Measurements from ENCODE around the gene SLC4A4. TPM values are rescaled to one million over a fixed set of nuclear protein-coding genes. Genes with fewer than 3 reads are reported as not detected.

Gene SLC4A4
- total RNA-seq: 13.3 and 13.9 TPM in 2 replicates
- polyA plus RNA-seq (2012): 6.5 TPM

DNA sequence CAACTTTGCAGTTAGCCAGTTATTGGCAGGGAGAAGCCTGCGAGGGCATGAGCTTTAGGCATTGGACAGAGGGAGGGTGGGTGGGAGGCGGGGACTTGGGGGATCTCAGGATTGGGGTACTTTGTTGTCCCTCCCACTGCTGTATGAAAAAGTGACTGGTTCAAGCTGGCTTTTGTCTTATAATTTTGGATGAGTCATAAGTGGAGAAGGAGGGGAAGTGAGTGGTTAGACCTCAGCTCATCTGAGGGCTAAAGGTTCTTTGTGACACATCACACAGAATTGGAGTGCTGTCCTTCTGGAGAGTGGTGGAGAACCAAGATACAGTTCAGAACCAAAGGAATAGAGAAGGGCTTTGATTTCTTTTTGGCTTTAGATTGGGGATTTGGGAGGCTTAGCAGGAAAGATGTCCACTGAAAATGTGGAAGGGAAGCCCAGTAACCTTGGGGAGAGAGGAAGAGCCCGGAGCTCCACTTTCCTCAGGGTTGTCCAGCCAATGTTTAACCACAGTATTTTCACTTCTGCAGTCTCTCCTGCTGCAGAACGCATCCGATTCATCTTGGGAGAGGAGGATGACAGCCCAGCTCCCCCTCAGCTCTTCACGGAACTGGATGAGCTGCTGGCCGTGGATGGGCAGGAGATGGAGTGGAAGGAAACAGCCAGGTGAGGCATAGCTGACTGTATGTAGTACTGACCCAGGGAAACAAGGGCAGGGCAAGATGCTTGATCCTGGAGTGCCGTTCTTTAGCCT lies at the start of gene SLC4A4:
Gene SLC4A4 (plus strand): TSS at position 175 of the 748 bp plus-strand sequence.
- peak; percentile 56 for DNase-seq (ENCODE audit: low read depth)

DNA sequence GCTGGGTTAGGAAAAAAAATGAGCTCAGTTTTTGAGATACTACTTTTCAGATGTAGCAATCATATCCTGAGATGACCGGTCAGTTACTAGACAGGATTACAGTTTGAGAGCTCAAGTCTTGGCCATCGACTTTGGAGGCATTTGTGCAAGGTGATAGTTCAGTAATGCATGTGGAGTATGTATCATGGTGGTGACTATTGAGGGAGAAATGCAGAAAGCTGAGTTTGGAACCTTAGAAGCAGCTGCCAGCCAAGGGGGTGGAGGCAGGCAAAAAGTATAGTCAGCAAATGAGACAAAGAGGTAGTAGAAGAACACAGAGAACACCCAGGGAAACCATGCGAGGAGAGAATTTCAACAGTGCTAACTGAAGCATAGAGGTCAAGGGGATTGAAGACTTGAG lies 48.7 kb upstream of the SLC4A4 start:
- DNase-seq (ENCODE audit: low read depth): peak; percentile 75

DNA sequence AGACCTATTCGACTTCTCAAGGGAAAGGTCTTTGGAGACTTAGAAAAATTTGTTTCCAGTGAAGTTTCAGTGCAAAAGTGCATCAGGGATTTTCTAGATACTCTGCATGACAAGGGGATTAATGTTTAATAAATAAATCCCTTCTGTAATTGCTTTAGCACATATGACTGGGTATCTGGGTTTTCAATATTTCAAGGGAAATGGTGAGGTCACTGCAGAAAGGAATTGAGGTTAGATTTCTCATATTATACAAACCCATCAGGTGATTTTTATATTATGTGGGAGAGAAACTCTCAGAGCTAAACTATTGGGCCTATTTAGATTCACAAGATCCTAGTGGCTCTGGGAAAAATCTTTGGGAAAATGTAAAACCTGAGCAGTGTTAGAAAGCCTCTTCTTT lies 48.3 kb upstream of the SLC4A4 start:
- DNase-seq (ENCODE audit: low read depth): no peak

DNA sequence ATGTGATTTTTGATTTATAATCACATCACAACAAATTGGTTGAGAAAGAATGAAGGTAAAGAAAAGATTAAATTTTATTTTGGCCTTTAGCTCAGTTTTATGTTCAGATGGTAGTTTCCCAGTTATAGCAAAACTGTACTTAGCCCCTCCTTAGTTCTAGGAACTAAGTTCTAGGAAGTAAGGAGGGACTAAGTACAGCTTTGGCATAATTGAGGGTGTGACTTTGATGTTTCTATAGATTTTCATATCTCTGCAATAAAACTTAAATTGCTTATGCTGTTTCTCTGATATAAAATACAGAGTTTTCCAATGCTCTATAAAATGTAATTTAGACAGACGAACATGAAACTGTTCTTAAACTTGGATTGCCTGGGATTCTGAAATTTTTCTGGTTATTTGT lies 46.6 kb upstream of the SLC4A4 start:
- no peak for DNase-seq (ENCODE audit: low read depth)

DNA sequence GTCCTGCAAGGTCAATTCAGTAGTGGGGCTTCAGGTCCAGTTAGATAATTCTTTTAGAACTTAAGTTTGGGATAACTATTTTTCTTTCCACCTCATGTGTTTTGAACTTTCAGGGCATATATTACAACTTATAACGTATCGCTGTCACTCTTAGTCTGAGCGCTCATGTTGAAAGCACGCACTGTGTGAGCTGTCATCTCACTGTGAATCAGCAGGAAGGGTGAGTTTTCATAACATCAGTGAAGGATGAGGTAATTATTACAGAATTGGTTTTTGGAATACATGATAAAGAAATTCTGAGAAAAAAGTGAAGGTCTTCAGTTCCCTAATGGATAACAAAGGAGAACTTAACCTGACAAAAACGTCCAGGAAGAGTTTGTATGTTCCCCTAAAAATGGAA lies 45.1 kb upstream of the SLC4A4 start:
- DNase-seq (ENCODE audit: low read depth): peak; percentile 42

DNA sequence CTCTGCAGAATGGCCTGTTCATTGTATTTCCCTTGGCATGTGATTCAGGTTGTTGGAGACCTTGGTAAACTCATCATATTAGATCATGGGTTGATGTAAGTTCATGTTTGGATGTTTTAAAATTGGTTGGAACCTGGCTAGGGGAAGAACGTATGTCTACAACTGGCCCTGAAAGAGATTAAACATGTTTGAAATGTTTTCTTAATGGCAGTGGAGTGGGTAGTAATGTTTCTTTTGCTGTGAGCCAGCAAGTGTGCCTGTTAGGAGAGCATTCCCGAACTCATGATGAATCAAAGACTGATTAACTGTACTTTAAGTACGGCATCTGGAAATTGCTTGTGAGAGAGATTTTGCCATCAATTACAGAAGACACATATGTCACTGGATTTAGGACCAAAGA lies 44.5 kb upstream of the SLC4A4 start:
- no peak for DNase-seq (ENCODE audit: low read depth)

DNA sequence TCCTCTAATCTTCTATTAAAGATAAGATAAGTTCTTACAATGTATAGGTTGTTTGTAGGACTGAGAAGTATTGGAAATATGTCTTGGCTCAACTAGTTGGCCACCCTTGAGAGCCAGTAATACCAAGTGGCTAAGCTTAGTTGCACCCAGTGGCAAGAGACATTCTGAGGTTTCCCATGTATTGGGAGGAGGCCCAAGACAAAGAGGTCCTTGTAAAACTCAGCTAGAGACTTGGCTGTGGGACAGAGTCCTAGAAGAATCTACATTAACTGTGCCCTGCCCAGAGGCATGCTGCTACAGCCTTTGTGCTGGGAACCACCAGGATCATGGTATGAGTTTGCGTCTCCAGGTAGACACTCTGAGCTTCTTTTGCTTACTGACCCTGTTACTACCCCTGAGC lies 41.9 kb upstream of the SLC4A4 start:
- DNase-seq (ENCODE audit: low read depth): peak; percentile 70

DNA sequence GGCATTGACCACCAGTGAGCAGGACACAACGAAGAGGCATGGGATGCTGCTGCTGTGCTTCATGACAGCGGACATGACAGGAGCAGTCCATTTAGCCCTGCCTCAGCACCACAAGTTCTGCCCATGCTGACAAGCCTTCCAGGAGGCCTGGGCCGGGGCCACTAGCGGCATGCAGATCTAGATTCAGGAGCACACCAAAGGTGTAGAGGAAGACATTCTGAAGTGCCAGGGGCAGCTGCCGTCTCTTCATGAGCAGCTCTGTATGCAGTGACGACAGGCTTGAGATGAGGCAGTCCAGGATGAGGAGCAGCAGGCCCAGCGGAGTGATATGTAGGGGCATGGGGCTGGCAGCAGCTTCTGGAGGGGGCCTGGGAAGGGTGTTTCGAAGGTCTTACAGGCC lies 38.5 kb upstream of the SLC4A4 start:
- no peak for DNase-seq (ENCODE audit: low read depth)

DNA sequence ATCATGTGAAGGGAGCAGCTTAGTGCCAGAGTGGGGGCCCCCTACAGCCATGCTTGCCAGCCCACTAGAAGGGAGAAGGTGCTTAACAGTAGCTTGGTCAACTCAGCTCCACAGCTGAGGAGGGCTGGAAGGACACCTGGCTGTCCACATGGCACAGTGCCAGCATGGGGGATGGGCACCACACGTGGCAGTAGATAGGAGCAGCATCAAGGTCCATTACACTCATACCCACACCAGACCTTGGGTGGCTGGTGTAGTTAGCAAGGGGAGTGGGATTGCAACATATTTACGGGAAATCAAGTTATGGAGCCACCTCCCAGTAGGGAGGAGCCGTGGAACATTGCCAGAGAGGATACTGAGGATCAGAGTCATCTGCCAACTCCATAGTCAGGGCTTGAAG lies 37.9 kb upstream of the SLC4A4 start:
- DNase-seq (ENCODE audit: low read depth): no peak

DNA sequence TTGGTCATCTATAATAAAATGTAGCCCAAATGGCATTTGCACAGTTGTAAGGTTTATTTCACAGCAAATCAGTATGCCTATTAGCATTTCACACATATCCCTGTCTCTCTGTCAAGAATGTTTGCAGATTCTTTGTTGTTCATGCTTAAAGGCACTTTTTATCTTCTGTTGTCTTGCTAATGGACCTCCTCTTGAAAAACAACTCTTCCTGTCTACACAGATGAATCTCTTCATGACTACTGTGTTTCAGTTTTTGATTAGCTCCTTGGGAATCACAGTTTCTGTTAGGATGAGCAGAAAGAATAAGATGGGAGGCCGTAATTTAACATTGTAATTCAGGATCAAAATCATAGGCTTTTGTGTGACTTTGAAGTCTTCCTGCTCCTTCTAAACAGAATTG lies 35.5 kb upstream of the SLC4A4 start:
- DNase-seq (ENCODE audit: low read depth): no peak

DNA sequence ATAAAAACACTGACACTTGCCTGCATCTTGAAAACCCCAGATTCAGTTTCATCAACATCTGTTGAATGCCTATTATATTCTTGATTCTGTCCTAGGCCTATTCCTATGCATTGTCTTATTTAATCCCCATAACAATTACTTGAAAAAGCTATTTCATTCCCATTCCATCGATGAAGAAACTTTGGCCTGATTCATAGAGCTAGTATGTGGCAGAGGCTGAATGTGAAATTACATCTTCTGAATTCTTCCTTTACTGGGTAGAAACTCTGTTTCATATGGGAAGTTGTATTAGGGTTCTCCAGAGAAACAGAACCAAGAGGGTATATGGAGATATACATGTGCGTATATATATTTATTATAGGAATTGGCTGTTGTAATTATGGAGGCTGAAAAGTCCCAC lies 35.0 kb upstream of the SLC4A4 start:
- DNase-seq (ENCODE audit: low read depth): no peak

DNA sequence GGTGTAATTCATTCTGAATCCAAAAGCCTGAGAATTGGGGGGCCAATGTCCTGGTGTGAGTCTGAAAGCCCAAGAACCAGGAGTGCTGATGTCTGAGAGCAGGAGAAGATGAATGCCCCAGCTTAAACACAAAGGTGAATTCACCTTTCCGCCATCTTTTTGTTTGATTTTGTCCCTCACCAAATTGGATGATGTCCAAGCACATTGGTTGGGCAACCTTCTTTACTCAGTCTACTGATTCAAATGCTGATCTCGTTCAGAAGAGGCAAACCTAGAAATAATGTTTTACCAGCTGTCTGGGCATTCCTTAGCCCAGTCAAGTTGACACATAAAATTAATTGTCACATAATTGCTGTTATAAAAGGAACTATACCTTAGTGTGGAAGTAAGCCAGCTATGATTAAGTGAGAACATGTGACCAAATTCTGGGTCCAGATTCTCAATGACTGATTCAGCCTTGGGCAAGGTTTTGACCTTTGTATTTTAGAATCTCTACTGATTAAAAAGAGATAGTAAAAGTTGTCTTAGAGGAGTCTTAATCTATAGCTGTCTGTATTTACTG lies 34.5 kb upstream of the SLC4A4 start:
- no peak for DNase-seq (ENCODE audit: low read depth)

DNA sequence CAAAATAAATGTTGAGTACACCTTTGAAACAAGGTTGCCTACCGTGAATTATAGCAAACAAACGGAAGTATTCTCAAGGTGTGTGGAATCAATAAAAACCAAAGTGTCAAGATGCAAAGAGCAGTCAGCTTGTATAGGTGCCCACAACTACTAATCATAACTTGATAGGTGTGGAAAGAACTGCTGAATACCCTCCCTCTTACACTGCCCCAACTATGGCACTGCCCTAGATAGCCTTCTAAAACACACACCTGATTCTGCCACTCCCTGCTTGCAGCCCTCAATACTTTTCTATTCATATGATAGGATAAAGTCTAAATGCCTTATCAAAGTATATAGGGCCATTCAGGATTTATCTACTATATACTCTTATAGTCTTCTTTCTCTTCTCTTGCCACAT lies 31.1 kb upstream of the SLC4A4 start:
- DNase-seq (ENCODE audit: low read depth): no peak

DNA sequence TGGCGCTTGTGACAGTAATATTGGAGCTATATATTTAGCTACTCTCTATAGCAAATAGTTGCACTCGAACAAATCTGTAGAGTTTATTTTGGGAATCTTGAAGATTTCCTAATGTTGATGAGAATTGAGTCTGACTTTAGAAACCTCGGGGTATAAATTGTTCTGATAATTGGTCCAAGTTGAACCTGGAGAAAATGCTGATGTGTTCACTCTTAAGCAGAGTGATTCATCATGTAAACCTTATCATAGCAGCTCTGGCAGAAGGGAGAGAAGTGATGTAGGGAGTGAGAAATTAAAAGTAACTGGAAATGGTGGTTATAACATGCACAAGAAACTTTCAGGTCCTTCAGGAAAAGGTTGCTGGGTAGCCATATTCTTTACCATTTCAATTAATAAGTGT lies 16.4 kb upstream of the SLC4A4 start:
- no peak for DNase-seq (ENCODE audit: low read depth)

DNA sequence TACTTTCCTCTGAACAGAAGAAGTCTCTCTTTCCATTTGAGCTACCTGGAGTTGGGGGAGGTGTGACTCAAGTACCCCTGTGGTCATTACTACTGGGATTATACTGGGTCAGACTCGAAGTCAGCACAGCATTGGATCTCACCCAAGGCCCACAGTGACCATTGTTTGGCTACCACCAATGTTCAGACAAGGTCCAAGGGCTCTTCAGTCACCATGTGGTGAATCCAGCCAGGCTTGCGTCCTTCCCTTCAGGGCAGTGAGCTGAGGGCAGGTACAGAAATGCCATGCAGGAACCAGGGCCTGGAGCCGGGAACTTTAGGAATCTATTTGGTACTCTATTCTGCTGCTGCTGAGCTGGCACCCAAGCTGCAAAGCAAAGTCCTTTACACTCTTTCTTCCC lies 5.5 kb upstream of the SLC4A4 start:
- no peak for DNase-seq (ENCODE audit: low read depth)

DNA sequence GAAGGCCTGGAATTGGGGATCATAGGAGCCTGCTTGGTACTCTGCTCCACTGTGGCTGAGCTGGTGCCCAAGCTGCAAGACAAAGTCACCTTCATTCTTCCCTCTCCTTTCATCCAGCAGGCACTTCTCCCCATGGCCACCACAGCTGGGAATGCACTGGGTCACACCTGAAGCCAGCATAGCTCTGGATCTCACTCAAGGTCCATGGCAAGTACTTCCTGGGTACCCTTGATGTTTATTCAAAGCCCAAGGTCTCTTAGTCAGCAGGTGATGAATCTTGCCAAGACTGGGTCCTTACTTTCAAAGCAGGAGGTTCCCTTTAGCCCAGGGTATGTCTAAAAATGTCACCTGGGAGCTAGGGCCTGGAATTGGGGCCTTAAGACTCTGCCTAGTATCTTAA lies 4.9 kb upstream of the SLC4A4 start:
- DNase-seq (ENCODE audit: low read depth): no peak

DNA sequence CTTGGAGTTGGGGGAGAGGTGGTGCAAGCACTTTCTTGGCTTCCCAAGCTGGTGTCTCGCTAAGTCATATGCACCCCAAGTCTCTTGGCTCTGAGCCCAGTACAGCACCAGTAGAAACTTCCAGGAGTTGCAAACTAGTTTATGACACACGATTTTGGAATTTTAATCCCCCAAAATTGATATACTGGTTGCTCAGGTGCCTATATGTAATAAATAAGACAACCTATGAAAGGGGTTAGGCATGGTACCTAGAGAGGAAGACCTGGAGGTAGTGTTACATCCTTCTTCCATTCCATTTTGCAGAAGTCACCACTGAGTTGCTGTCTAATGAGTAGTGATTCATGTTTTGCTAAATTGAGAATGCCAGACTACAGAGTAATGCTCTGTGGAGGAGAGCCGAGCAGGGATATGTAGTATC lies 4.3 kb upstream of the SLC4A4 start:
- DNase-seq (ENCODE audit: low read depth): no peak

DNA sequence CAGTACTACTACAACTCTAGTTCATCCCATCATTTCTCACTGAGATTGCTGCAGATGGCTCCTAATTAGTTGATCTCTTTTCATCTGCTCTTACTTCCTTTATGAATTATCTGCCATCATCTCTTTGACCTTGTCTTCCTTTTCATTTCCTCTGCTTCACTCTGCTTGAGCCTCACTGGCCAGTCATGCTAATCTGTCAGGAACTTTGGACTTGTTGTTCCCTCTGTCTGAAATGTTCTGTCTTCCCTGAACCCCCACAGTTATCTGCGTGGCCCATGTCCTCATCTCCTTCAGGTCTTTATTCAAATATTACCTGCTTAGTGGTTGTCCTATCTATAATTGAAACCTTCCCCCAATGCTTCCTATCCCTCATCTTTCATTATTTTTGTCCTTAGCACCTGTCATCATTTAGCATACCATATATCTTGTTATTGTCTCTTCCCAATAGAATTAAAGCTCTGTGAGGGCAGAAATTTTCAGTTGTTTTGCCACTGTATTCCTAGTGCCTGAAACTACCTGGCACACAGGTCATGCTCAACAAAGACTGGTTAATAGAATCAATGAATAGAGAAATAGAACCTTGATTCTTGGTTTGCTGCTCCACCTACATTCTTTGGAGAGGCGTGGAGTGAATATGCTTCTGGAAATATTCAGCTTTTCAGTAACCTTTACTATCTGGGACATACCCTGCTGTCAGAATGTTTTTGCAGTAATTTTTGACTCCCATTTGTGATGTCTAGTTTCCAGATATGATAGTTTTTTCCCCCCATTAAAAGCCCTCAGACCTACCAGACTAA lies 5.0 kb downstream of the SLC4A4 start:
- DNase-seq (ENCODE audit: low read depth): no peak

DNA sequence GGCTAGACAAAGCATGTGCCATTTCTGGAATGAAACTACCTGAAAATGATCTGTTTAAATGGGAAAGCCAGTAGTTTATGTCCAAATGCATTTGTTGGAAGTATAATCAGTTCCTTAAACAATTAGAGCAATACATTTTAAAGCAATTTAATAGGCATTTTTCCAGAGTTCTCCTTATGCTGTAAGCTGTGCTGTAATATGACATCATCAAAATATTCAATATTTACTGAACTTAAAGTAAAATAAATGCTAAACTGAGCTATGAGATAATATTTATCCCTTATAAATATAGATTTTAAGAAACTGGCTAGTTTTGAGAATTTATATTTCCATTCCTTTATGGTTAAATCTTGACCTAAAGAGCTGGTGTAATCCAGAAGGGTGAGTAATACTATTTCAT lies 7.9 kb downstream of the SLC4A4 start:
- no peak for DNase-seq (ENCODE audit: low read depth)

DNA sequence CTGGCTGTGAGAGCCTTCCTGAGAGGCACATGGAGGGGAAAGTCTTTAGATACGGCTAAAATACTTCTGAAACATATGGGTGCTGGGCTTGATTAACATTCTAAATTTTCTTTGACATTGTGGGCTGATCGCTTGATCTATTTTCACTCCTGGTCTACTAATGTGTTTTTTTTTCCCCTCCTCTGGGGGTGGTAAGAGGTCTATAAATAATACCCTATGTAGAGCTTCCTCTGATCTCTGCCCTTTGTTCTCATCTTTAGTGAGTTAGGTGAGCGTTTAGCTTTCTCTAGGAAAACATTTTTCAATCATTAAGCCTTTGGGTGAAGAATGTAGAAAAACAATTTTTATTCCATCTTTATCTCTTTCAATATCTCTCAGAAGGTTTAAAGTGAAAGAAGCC lies 9.8 kb downstream of the SLC4A4 start:
- no peak for DNase-seq (ENCODE audit: low read depth)

DNA sequence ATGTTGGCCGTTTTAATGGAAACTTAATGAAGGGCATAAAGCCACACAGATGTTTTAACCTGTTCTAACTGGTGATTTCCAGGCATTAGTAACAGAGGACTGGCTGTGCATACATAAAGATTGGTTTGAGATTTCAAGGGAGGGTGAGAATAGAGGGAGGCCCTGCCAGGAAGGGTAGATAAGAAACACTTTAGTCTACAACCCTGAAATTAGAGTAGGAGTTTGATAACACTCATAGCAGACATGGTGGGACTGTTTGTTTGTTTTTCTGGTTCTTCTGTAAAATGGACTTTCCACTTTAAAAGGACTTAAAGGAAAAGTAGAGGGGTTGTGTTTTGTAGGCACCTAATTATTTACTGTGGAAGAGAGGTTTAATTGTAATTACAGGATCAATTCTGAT lies 16.2 kb downstream of the SLC4A4 start:
- no peak for DNase-seq (ENCODE audit: low read depth)

DNA sequence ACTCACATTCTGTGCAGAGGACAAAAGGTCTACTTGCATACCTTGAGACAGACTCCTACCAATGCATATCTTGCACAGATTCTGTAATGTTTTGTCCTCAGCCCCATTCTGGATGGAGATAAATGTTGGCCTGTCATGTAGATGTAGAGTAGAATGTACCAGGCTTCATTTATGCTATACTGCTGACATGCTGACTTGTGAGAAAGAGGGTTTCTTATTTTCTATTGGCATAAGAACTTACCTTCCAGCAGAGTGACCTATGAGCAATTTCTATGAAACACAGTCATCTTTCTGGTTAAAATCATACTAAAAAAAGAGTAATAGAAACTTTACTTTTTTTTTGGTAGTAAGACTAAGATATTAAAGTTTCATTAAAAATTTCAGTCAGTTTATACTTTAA lies 17.2 kb downstream of the SLC4A4 start:
- no peak for DNase-seq (ENCODE audit: low read depth)
